SK-N-MC (cell line): ENCODE measurements around the gene HABP4.

Experiments used
- EZH2 ChIP-seq: fragments of 200-600 bp; sonication (generic); IDR thresholded peaks from one replicate; pipeline ENCODE4 v1.6.1; 2017; ENCODE audit warnings: antibody characterized with exemption
- FOXP2 ChIP-seq: optimal IDR thresholded peaks from 2 replicates; pipeline ENCODE3; 2011; ENCODE audit warnings: mild to moderate bottlenecking, moderate library complexity; ENCODE audit not compliant: insufficient read depth; ENCODE audit errors: extremely low read length, control extremely low read depth
- POLR2AphosphoS5 ChIP-seq: IDR thresholded peaks from 2 replicates; pipeline ENCODE4 v1.6.1; 2012; ENCODE audit warnings: mild to moderate bottlenecking, low read depth, low read length, borderline replicate concordance

DNA sequence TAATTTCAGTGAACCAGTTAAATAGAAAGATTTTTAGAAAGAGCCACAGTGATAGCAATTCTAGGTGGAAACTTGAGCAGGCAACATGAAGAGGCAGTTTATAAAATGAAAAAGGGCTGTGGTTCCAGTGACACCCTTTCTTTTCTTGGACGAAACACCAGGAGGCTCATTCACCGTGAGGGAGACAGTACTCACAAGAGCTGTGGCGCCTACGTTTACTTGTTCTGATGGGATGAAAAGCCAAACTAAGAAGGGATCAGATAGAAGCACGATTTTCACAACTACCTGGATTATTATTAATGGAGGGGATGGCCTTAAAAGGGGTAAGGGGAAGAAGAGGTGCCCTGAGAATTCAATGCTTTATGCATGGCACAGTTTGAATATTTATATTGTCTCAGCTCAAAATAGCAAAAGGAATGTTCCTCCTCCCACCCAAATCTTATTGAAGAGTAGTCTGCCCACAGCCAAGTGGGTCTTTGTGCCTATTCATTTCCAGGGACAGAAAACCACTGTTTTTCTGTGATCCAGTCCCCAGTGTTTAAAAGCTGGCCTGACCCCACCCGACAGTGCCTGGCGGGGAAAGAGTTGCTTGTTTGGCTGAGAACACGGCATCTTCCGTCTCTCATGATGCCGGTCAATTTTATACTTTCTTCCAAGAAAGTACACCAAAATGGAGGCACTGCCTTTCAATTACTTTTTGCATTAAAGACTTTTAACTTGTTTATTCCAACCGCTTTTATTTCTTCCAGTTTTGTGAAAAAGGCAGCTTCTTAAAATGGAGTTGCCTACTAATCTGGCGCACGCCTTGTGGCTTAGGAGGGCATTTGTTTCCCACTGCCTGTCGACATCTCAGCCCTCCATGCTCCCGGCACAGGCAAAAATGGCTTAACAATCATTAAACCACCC is 51.9 kb downstream of the HABP4 start:
- no peak for TF ChIP-seq POLR2AphosphoS5
- no peak for TF ChIP-seq EZH2
- no peak for TF ChIP-seq FOXP2
